GM12864 (cell line): ENCODE data around the gene SDS.

ENCODE experiments used
- DNase-seq: peaks from one replicate; pipeline ENCODE4 v3.0.0-alpha.2; 2011; ENCODE audit warnings: low read depth
- H3K4me3 ChIP-seq: 2 replicates; pipeline ENCODE4 v1.5.1; 2011; ENCODE audit warnings: mild to moderate bottlenecking, low read depth, low read length, control low read depth
- TF ChIP-seq, protein P1 (sequence below): IDR thresholded peaks from 2 replicates; pipeline ENCODE4 v1.5.1; 2011; ENCODE audit warnings: low read depth, mild to moderate bottlenecking, moderate library complexity, low read length, control low read depth, inconsistent platforms; ENCODE audit errors: missing control alignments

SDS gene

DNA sequence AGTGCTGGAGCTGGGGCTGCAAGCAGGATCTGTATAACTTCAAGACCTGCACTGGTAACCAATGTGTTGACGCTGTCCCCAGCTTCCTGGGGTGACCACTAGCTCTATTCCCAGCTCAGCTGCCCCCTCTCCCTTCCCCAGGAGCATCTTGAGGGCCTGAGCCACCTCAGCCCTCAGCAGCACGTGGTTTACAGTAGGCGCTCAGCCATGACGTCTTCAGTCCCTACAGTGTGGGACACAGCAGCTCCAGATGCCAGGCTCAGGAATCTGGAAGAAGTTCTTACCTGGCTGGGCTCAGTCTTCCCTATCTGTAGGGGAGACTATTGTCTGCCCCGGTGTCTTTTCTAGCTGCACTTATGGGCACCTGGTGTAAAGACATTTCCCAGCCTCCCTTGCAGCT lies 8.6 kb downstream of the SDS start:
- no peak for DNase-seq
- no peak overlapping the region for H3K4me3 ChIP-seq
- TF ChIP-seq, protein P1, sequence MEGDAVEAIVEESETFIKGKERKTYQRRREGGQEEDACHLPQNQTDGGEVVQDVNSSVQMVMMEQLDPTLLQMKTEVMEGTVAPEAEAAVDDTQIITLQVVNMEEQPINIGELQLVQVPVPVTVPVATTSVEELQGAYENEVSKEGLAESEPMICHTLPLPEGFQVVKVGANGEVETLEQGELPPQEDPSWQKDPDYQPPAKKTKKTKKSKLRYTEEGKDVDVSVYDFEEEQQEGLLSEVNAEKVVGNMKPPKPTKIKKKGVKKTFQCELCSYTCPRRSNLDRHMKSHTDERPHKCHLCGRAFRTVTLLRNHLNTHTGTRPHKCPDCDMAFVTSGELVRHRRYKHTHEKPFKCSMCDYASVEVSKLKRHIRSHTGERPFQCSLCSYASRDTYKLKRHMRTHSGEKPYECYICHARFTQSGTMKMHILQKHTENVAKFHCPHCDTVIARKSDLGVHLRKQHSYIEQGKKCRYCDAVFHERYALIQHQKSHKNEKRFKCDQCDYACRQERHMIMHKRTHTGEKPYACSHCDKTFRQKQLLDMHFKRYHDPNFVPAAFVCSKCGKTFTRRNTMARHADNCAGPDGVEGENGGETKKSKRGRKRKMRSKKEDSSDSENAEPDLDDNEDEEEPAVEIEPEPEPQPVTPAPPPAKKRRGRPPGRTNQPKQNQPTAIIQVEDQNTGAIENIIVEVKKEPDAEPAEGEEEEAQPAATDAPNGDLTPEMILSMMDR: no peak

DNA sequence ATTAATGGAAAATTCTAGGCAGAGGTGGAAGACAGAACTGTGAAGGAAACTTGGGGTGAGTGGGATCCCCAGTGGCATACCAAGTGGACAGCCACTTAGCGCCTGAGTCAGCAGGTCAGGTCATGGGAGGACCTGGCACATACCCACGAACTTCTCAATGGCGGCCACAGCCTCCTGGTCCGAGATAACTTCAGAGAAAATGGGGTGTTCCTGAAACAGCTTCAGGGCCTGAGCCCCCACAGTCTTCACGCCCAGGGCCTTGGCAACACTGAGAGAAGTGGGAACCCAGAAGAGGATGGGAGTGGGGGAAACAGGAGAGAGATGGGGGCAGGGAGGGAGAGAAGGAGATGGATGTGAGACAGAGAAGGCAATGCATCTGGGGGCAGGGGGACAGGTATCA lies 9.9 kb downstream of the SDS start:
- no peak overlapping the region for H3K4me3 ChIP-seq
- no peak for DNase-seq
- TF ChIP-seq, protein P1: no peak

DNA sequence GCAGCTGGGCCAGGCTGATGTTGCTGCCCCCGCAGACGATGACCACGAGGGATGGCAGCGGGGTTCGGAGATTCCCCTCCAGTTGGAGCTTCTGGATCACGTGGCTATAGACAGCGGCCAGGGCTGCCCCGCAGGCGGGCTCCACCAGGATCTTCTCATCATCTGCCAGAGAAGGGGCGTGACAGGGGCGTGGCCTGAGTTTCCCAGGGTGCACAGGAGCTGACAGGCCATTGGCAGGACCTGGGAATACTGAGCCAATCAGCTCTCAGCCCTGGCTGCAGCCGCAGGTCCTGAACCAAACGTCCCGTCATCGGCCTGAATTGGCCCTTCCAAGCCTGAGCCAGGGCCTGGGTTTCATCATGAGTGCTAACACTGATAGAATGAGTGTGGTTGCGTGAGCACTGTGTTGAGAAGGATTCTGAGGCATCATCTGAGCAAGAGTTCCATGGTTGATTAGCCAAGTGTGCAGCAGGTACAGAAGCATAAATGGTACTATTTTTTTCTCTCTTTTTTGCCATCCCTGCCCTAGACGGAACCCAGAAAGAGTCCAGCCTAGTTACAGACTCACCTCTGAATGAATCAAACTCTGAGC lies 10.6 kb downstream of the SDS start:
- peak; percentile 50 for DNase-seq
- no peak overlapping the region for H3K4me3 ChIP-seq
- TF ChIP-seq, protein P1: no peak

DNA sequence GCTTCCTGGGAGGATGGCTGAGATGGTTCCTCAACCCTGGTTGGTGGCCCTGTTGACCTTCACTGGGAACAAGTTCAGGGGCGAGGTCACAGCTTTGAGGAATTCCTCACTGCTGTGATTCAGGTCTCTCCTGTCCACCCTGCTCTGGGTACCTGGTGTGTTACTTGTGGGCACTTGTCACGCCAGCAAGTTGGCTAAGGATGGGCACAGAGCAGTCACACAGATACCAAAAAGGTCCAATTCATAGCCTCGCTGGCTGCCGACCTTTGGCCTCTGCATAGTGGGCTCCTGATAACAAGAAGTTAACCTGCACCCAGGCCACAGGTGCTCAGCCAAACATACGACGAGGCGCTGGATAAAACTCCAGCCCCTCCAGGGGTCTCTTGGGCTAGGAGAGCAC lies 11.2 kb downstream of the SDS start:
- TF ChIP-seq, protein P1: no peak

DNA sequence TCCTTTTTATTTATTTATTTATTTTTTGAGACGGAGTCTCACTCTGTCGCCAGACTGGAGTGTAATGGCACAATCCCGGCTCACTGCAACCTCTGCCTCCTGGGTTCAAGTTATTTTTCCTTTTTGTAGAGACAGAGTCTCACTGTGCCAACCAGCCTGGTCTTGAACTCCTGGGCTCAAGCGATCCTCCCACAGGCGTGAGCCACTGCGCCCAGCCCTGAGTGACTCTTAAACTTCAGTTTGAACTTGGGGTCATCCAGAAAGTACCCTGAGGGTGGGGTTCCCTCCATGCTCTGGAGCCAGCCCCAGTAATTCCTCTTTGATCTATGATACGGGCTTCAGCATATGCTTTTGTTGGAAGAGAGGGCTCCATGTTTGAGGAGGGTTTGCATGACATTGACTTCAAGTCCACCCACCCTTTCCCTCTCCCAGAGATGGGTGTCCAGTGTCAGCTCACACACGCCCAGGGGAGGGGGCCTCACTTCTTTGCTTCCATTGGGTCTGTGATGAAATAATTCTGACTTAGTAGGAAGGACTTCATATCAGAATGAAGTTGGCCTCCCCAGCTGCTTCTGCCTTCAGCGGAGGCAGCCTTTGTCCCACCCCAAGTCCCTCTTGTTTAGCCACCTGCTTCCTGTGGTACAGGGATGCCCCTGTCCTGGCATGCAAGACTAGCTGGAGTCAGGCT lies 11.9 kb downstream of the SDS start:
- no peak overlapping the region for H3K4me3 ChIP-seq
- no peak for DNase-seq
- TF ChIP-seq, protein P1: no peak

More for the DNA sequence above, 11.2 kb downstream of the SDS start:
- DNase-seq: no peak
- no peak overlapping the region for H3K4me3 ChIP-seq

DNA sequence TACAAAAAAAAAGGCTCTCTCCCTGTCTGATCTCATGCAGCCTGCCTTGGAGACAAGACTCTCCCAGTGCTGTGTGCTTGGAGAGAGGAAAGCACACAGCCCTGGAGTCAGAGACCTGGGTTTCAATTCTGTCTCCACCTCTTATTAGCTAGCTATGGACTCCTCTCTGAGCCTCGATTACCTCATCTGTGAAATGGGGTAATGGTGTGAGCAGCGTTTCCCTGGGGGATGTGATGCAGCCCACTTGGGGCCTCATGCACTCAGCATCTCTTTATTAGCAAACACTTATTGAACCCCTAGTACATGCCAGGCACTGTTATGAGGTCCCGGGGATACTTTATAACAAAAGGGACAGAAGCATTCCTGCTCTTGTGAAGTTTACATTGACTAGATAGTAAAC lies 12.5 kb downstream of the SDS start:
- H3K4me3 ChIP-seq: no peak overlapping the region
- TF ChIP-seq, protein P1: no peak
- no peak for DNase-seq
